CD8-positive, alpha-beta memory T cell (primary cell): ENCODE data around the gene TET1. TPM values are rescaled to one million over a fixed set of nuclear protein-coding genes. Genes with fewer than 3 reads are reported as not detected.

Experiments used
- polyA plus RNA-seq: library from polyadenylated mRNA; unstranded; fragments of 300-500 nt; fragmentation: Illumina TruSeq; gene quantifications from one replicate; pipeline ENCODE4 v1.2.3, GENCODE V29; 2021
- total RNA-seq, 2 experiments: library from RNA; stranded (reverse); gene quantifications; one replicate each; pipeline ENCODE4 v1.2.3, GENCODE V29; 2021

The TET1 gene
- total and polyA plus RNA-seq, 3 experiments from 2014 or later, result 0.44 to 1.9 (median 0.63) TPM

Other genes with a start within 250 kb of the TET1 start
- gene HNRNPH3, start 228.3 kb upstream of the TET1 start, total RNA-seq, result 100 to 1,000 TPM; 170 to 171 TPM
- 145 TPM for gene HNRNPH3, start 228.3 kb upstream of the TET1 start, polyA plus RNA-seq
- gene PBLD, start 227.4 kb upstream of the TET1 start, total RNA-seq, result 1 to 10 TPM; 1.2 to 1.7 TPM
- 0.95 TPM for gene PBLD, start 227.4 kb upstream of the TET1 start, polyA plus RNA-seq
- gene RUFY2, start 153.1 kb upstream of the TET1 start, total RNA-seq, result 1 to 10 TPM; 7.7 to 7.8 TPM
- gene RUFY2, start 153.1 kb upstream of the TET1 start, polyA plus RNA-seq, result 8.1 TPM
- gene DNA2, start 88.4 kb upstream of the TET1 start, total RNA-seq, result 10 to 100 TPM; 37.3 to 40.0 TPM
- 0.55 TPM for gene DNA2, start 88.4 kb upstream of the TET1 start, polyA plus RNA-seq
- gene SLC25A16, start 32.8 kb upstream of the TET1 start, total RNA-seq, result 10 to 100 TPM; 15.1 to 18.6 TPM
- gene SLC25A16, start 32.8 kb upstream of the TET1 start, polyA plus RNA-seq, result 6.6 TPM
- gene CCAR1, start 160.9 kb downstream of the TET1 start, total RNA-seq, result 100 to 1,000 TPM; 132 to 147 TPM
- 49.4 TPM for gene CCAR1, start 160.9 kb downstream of the TET1 start, polyA plus RNA-seq